ENCODE results near the gene WDR62.

The WDR62 gene

DNA sequence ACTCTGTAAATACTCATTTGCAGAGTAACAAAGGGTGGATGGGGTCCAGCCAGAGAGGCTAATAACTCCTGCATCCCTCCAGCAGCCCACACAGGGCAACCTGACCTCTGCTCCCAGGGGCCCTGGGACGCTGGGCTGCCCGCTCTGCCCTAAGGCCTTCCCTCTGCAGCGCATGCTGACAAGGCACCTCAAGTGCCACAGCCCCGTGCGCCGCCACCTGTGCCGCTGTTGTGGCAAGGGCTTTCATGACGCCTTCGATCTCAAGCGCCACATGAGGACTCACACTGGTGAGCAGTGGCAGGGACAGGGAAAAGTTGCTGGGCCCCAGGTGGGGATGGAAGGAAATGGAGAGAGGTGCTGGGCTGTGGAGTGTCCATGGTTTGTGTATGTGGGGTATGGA lies 58.0 kb downstream of the WDR62 start:
- POLR2A ChIA-PET (ENCODE audit: low non-redundant PET) = no interaction called here

DNA sequence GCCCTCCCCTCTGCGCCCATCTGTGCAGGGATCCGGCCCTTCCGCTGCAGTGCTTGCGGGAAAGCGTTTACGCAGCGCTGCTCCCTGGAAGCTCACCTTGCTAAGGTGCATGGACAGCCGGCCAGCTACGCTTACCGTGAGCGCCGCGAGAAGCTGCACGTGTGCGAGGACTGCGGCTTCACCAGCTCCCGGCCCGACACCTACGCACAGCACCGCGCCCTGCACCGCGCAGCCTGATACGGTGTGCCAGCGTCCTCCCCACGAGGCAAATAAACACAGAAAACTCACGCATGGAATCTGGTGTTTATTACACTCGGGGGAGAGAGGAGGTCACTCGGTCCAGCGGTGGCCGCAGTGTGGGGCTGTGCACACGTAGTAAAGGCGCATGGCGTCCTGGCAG lies 58.7 kb downstream of the WDR62 start:
- ChIA-PET POLR2A (ENCODE audit: low non-redundant PET) (interaction anchor here (0.6 kb wide), 1 partner anchor 72 kb away, joined by 7 read pairs; no protein-coding TSS in a partner anchor), CTCF (interaction anchor here (1.0 to 1.8 kb wide), 3 partner anchors 11 to 153 kb away, joined by 3 to 9 read pairs (median 4); no protein-coding TSS in a partner anchor)
- TF ChIP-seq CTCF (conservative IDR thresholded peaks at IDR 0.05; ENCODE audit: low read depth) = no peak
- no peak for DNase-seq (ENCODE audit: low spot score)
- H3K27ac ChIP-seq = peak overlapping the region; percentile 91

More for the DNA sequence above, 58.0 kb downstream of the WDR62 start:
- no peak for DNase-seq (ENCODE audit: low spot score)
- CTCF ChIA-PET = interaction anchor here (1.2 kb wide), 1 partner anchor 152 kb away, joined by 3 read pairs; no protein-coding TSS in a partner anchor
- no peak for TF ChIP-seq CTCF (conservative IDR thresholded peaks at IDR 0.05; ENCODE audit: low read depth)
- no peak overlapping the region for H3K27ac ChIP-seq

GRCh38 chr19:36113894-36114720 lies 59.4 kb downstream of the WDR62 start:
- peak overlapping the region; percentile 91 for H3K27ac ChIP-seq
- no peak for TF ChIP-seq CTCF (conservative IDR thresholded peaks at IDR 0.05; ENCODE audit: low read depth)
- CTCF ChIA-PET = interaction anchor here (1.0 to 1.8 kb wide), 3 partner anchors 11 to 154 kb away, joined by 3 to 9 read pairs (median 4); no protein-coding TSS in a partner anchor
- POLR2A ChIA-PET (ENCODE audit: low non-redundant PET) = interaction anchor here (0.6 to 0.7 kb wide), 2 partner anchors 23 to 72 kb away, joined by 4 to 7 read pairs; no protein-coding TSS in a partner anchor
- no peak for DNase-seq (ENCODE audit: low spot score)

DNA sequence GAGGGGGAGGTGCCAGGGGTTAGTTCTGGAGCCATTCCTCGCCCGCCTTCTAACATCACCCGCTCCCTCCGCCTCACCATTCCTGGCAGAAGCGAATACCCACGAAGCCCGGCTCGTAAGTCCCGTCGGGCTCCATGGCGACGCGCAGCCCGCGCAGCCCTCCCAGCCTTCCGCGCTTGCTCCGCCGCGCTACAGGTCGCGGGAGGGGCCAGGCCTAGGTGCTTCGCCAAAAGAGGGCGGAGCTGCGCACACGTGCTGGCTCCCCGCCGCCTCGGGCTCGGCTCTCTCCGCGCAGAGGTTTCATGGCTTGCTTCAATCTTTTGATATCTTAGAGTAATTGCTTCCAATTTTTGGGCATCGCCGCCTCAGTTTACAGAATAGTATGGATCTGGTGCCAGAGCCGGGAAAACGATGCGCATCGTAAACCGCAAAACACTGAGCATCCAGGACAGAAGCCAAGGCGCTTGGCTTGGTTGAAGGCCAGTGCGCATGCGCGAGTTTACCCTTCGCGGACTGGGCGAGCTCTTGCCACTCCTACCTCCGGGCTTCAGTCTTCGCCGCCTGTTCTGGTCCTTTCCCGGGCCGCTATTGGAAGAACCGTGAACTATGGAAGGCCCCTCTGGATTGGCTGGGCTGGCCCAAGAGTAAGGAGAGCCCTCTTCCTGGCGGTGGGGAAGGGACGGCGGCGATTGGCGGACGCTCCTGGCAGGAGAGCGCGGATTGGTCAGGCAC lies 60.2 kb downstream of the WDR62 start, which contains the start of gene POLR2I:
TSS of gene POLR2I (minus strand) at position 155 of the 732 bp plus-strand sequence. CDS start at position 136, 19 bp downstream.
- peak; percentile 99 for DNase-seq (ENCODE audit: low spot score)
- ChIA-PET CTCF (interaction anchor here (1.0 to 1.8 kb wide), 2 partner anchors 12 to 54 kb away, joined by 4 to 9 read pairs; no protein-coding TSS in a partner anchor), POLR2A (ENCODE audit: low non-redundant PET) (no interaction called here)
- peak within 1 kb of the TSS; percentile 91 for H3K27ac ChIP-seq
- TF ChIP-seq CTCF (conservative IDR thresholded peaks at IDR 0.05; ENCODE audit: low read depth) = no peak

GRCh38 chr19:36115453-36116343 lies 61.0 kb downstream of the WDR62 start, which contains the start of gene TBCB:
Gene TBCB (plus strand): TSS chr19:36115468. CDS start chr19:36115561, 93 bp downstream.
- CTCF ChIA-PET = interaction anchor here (0.6 to 1.8 kb wide), 3 partner anchors 55 to 793 kb away, joined by 3 to 9 read pairs (median 4); no protein-coding TSS in a partner anchor
- H3K27ac ChIP-seq = peak within 1 kb of the TSS; percentile 91
- no peak for TF ChIP-seq CTCF (conservative IDR thresholded peaks at IDR 0.05; ENCODE audit: low read depth)
- POLR2A ChIA-PET (ENCODE audit: low non-redundant PET) = no interaction called here
- DNase-seq (ENCODE audit: low spot score) = peak; percentile 66
